NCI-H2196 treated with DMSO at 0.1 percent for 48 hours (cell line): ENCODE measurements around the gene CFAP157.
"Not testable (repeated sequence)": the region's sequence is repeated elsewhere in the genome, so short reads cannot be mapped to it uniquely, and the experiment has no call there.

Experiments
- DNase-seq: peaks from one replicate; lab custom pipeline; 2025; ENCODE audit not compliant: unreplicated experiment; lab: John Stamatoyannopoulos, UW

CFAP157 gene

DNA sequence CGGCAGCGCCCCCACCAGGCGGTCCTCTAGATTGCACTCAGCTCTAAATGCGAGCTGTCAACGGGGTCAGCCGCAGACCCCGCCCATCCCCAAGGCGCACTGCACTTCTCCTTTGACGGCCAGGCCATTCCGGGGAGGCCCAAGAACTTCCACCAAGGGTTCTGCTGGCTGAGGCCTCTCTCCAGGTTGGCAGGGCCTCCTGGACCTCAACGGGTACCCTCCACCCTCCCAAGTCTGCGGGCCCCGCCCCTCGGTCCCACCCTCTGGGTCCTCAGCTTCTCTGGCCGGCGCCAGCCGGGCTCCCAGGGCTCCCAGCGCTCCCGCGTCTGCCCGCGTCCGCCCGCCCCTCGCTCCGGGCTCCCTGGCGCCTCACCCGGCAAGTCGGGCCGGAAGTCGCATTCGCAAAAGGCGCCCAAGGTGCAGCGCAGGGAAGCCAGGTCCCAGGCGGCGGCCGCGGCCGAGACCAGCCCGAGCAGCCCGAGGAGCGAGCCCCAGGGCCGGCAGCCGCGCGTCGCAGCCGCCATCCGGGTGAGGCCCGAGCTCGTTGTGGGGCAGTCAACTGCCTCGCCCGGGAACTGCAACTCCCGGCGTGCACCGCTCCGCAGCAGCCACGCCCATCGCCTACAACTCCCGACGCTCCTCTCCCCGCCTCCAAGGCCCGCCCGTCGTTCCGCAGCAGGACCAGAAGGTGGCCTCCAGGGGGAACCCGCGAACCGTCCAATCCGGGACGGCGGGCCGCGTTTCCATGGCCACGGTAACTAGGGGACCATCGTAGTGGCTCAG is 28.1 kb downstream of the CFAP157 start, which contains the start of gene TOR2A:
Gene TOR2A, minus strand, starts transcription at position 548 of the 783 bp plus-strand sequence. Its CDS starts 24 bp downstream, at position 524.
- DNase-seq = peak; percentile 94

DNA sequence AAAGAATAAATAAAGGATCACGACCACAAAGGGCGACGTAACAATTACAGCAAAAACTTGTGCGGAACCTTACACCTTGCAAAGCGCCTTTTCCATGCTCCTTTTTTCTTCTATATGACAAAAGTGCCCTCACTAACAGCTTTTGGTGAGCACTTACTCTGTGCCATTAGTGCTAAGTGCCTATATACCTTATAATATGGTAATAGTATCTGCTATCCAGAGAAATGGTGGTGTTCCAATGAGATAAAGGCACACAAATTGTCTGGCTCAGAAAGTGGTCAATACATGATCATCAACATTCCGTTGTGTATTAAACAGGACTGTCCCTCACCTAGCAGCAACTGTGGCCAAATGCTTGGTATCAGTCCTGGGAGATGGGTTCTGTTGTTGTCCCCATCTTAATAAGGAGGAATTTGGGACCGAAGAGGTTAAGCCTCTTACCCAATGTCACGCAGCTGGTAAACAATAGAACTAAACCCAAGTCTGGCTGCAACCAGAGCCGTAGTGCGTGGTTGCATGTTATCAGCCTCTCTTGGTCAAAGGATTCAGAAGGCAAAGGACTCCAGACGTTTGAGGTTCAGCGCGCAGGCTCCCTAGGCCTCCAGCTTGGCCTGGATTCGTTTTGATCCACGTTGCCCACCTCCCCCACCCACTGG is 28.9 kb downstream of the CFAP157 start:
- DNase-seq = no peak

- no peak for DNase-seq
Observed at GRCh38 chr9:127738666-127739065, 31.9 kb downstream of the CFAP157 start.

GRCh38 chr9:127739614-127740330 is 33.0 kb downstream of the CFAP157 start:
- no peak for DNase-seq

DNA sequence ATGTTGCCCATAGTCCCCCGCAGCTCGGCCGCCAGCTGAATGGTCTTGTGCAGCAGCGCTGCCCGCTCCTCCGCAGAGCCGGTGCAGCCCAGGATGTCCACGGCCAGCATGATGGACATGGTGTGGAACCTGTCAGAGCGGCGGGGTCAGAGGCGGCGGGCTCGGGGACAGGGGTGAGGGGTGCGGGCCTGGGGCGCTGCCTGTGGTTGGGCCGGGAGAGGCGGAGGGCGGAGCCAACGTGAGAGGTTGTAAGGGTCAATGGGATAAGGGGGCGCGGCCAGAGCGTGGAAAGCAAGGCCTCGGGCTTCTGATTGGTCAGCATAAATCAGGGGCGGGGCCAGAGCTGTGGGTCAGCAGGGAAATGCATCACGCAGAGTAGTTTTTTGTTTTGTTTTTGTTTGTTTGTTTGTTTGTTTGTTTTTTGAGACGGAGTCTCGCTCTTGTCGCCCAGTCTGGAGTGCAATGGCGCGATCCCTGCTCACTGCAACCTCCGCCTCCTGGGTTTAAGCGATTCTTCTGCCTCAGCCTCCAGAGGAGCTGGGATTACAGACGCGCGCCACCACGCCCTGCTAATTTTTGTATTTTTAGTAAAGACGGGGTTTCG is 35.1 kb downstream of the CFAP157 start:
- no peak for DNase-seq

DNA sequence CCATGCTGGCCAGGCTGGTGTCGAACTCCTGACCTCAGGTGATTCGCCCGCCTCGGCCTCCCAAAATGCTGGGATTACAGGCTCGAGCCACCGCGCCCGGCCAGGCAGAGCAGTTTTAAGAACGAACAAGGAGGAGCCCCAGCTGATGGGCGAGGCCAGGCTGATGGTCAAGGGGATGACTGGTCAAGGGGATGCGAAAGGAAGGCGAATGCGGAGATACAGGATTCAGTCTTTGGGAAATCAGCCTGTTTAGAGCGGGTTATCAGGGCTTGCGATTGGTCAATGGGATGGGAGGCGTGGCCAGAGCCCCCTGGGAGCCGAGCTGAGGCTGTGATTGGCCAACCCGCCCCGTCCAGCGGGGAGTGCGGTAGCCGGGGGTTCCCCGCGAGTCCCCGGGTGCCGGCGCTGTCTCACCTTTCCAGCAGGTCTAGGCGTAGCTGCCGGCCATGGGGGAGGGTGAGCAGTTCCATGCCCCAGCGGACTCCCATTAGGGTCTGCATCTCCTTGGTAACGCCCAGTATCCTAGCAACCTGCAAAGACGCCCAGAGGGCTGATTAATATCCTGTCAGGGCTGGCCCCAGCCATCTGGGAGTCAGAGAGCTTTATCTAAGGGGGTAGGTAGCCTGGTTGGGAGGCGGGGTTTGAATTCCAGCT is 35.8 kb downstream of the CFAP157 start:
- DNase-seq = no peak

DNA sequence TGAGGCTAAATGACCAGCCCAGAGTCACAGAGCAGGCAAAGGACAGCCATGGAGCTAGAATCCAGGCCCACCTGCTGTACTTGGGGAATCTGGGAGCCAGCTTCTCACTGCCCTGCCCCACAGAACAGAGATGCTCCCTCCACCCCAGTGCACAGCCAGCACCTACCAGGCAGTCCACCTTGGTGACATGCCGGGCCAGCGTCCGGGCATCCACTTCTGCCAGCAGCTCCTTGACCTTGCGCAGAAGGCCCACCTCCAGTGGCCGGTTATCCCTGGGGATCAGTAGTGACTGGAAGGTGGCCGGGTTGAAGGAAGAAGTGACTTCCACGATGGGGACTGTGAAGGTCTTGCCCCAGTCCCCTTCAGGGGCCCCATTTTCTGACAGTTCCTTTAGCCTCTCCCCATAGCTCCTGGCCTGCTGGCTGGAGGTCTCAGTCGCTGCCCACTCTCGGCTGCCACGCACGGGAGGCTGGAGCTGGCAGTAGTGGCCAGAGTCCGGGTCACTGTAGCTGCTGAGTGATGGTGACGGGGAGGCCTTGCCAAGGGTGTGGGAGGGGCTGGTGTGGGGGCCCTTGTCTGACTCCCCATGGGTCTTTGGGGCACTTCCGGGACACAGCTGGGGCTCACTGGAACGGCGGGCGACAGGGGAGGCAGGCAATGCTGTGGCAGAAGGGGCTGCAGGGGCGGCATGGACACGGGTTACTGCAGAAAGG is 37.8 kb downstream of the CFAP157 start:
- no peak for DNase-seq

- no peak for DNase-seq
Observed at GRCh38 chr9:127746959-127747569, 40.3 kb downstream of the CFAP157 start.

- no peak for DNase-seq
Observed at GRCh38 chr9:127749090-127749787, 42.5 kb downstream of the CFAP157 start.

GRCh38 chr9:127751269-127752054 is 44.7 kb downstream of the CFAP157 start:
- no peak for DNase-seq

DNA sequence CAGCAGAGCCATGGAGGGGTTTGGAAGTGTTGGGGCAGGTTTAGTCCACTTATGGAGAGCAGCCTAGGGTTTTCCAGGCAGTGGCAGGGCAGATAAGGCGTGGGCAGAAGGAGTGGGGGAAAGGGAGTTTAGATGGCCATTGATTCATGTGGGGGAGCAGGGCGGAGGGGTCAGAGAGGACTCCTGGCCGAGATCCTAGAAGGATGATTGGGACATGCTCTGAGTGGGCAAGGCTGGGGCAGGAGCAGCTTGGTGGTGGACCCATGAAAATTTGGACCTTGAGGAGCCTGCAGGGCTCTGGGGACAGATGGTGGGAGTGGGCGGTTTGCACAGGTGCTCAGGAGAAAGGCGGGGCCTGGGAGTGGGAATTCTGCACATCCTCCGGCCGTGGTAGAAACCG is 46.4 kb downstream of the CFAP157 start:
- DNase-seq = no peak

DNA sequence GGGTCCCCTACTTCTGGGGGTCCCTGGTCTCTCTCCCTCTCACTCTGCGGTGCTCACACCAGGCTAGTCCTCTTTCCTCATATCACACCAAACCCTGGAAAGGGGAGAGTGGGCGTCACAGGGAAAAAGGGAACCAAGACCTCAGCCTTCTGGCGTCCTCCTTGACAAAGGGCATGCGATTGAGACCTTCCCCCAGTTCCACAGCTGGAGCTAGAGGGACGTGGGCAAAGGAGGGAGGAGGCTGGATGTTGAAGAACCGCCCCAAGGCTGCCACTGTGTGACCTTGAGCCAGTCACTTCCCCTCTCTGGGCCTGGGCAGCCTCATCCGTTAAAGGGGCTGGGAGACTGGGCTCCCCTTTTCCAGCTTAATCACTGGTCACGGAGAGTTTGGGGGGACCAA is 46.8 kb downstream of the CFAP157 start:
- DNase-seq = no peak

DNA sequence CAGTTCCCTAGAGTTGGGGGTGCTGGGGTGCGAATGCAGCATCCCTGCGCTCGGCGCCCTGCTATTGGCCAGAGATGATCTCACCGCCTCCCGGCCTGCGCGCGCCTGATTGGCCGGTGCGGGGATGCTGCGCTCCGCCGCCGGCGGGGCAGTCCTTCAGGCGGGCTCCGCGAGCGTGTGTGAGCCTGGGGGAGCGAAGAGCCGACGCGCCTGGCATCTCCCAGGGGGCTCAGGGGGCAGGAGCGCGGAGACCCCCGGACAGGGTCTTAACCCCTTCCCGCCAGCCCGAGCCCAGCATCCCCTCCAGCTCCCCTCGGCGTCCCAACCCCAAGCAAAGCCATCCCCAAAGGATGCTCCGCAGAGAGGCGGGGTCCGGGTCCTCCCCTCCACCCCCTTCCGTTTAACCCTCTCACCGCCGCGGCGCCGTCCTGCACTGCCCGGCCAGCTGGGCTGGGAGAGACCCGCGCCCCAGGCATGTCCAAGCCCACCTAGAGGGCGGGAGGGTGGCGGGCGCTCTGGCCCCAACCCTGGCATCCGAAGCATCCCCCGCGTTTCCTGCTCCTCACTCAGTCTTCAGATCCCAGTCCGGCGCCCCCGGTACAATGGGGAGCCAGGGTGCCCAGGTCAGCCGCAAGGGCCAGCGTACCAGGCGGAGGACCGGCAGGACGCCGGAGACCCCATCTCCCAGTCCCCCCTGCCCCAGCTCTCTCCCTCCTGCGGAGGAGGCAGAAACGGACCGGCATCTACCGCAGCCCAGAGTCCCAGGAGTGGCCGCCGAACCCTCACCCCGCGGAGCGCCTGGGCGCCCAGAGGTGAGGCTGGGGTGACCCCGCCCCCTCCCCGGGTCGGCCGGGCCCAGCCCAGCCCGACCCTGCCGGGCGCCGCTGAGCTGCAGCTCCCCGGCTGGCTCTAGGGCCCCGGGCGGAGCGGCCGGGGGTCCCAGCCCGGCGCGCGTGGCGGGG is 47.6 kb downstream of the CFAP157 start:
- DNase-seq = peak; percentile 20

DNA sequence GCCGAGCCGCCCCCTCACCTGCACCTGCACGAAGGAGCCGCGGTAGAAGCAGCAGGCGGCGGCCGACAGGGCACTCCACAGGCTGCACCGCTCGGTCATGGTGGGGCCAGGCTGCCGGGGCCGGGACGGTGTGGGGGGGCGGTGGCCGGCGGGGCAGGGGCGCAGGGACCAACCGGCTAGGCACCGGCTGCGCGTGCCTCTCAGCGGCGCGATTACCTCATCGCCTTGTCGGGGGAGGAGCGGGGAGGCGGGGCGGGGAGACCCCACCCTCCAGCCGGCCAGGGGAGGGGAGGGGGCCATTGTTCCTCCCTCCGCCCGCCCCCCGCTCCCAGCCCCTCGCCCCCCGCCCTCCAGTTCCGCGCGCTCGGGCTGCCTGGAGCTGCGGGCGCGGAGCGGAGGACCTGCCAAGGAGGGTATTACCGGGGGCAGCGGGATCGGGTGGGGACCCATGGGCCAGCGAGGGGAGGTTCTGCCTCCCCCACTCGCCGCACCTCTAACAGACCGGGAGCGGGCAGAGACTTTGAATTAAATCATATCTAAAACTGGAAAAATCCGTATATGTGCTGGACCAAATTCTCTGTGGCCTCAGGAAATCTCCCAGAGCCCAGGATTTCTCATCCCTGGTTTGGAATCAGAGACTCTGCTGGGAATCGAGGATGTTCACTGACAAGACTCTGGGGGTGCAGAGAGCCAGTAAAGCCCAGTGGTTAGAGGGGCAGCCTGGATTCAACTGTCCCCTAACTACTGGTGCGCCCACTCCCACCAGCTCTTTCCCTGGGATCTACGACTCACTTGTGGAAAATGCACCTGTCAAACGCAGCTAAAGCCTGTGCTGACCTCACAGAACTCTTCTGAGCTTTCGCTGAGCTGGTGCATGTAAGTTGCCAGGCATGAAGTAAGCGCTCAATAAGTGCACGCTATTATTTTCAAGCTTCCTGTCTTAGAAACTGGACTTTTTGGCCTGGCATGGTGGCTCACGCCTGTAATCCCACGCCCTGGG is 48.6 kb downstream of the CFAP157 start:
- no peak for DNase-seq

DNA sequence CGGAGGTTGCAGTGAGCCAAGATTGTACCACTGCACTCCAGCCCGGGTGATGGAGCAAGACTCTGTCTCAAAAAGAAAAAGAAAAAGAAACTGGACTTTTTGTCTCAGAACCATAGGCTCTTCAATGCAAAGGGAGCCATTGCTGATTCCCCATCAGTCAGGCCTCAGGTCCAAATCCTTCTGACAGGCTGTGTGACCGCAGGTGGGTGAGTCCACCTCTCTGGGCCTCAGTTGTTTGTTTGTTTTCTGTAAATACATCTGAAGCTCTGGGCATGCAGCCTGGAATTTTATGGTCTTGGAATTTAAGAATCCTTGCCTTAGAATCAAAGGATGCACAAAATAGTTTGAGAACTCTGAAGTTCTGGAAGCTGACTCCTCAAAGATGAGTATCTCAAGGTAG is 49.4 kb downstream of the CFAP157 start:
- no peak for DNase-seq

GRCh38 chr9:127756776-127757175 is 50.0 kb downstream of the CFAP157 start:
- not testable (repeated sequence) for DNase-seq
